Activated CD4-positive, alpha-beta T cell treated with anti-CD3 and anti-CD28 coated beads, Interleukin-2, amount 50 U/mL, for 4 hours (primary cell): ENCODE measurements around the gene HTRA2.

Source experiments
- DNase-seq, 2 experiments: peaks; one replicate each; pipeline ENCODE4 v3.0.0-alpha.2; 2020

Gene HTRA2

GRCh38 chr2:74566076-74566753 is 36.5 kb downstream of the HTRA2 start:
- no peak for DNase-seq

GRCh38 chr2:74566754-74567085 is 37.0 kb downstream of the HTRA2 start:
- DNase-seq: no peak

- no peak for DNase-seq
Observed at GRCh38 chr2:74567881-74568280, 38.1 kb downstream of the HTRA2 start.

GRCh38 chr2:74569686-74570085 is 40.0 kb downstream of the HTRA2 start:
- no peak for DNase-seq

- no peak for DNase-seq
Observed at GRCh38 chr2:74571058-74571457, 41.3 kb downstream of the HTRA2 start.

- no peak for DNase-seq
Observed at GRCh38 chr2:74572178-74572925, 42.6 kb downstream of the HTRA2 start.

GRCh38 chr2:74573747-74574562 is 44.2 kb downstream of the HTRA2 start:
- no peak for DNase-seq

GRCh38 chr2:74575320-74575719 is 45.6 kb downstream of the HTRA2 start:
- DNase-seq: no peak

- DNase-seq: no peak
Observed at GRCh38 chr2:74576211-74576862, 46.6 kb downstream of the HTRA2 start.

- DNase-seq: no peak
Observed at GRCh38 chr2:74576863-74577229, 47.1 kb downstream of the HTRA2 start.

GRCh38 chr2:74577448-74577847 is 47.7 kb downstream of the HTRA2 start:
- DNase-seq: no peak

- DNase-seq: no peak
Observed at GRCh38 chr2:74578408-74578807, 48.7 kb downstream of the HTRA2 start.

- DNase-seq: no peak
Observed at GRCh38 chr2:74581463-74581862, 51.7 kb downstream of the HTRA2 start.

GRCh38 chr2:74582184-74582583 is 52.5 kb downstream of the HTRA2 start:
- DNase-seq: no peak
